Neuronal stem cell (in vitro differentiated cells): ENCODE data around the gene AASDH.

Experiments
- DNase-seq: peaks from one replicate; pipeline ENCODE4 v3.0.0-alpha.2; 2013; ENCODE audit warnings: low spot score
- H2AFZ ChIP-seq: one replicate; pipeline ENCODE4 v1.6.1; 2013; ENCODE audit warnings: mild to moderate bottlenecking, low read length, inconsistent platforms
- H2AK5ac ChIP-seq: 2 replicates; pipeline ENCODE4 v1.6.1; 2013; ENCODE audit warnings: low read depth, mild to moderate bottlenecking, inconsistent platforms, low read length, moderate library complexity, mixed read lengths
- H2BK120ac ChIP-seq: 2 replicates; pipeline ENCODE4 v1.6.1; 2013; ENCODE audit warnings: low read depth, mild to moderate bottlenecking, inconsistent platforms, low read length, moderate library complexity, mixed read lengths
- H2BK12ac ChIP-seq: one replicate; pipeline ENCODE4 v1.6.1; 2013; ENCODE audit warnings: low read length, inconsistent platforms
- H2BK15ac ChIP-seq: 2 replicates; pipeline ENCODE4 v1.6.1; 2013; ENCODE audit warnings: mild to moderate bottlenecking, low read length, inconsistent platforms, mixed read lengths
- H2BK5ac ChIP-seq: one replicate; pipeline ENCODE4 v1.6.1; 2013; ENCODE audit warnings: inconsistent platforms, mild to moderate bottlenecking, low read length, moderate library complexity
- H3K14ac ChIP-seq: one replicate; pipeline ENCODE4 v1.6.1; 2013; ENCODE audit warnings: low read length, inconsistent platforms
- H3K18ac ChIP-seq: 2 replicates; pipeline ENCODE4 v1.6.1; 2013; ENCODE audit warnings: low read length, inconsistent platforms
- H3K23ac ChIP-seq: 2 replicates; pipeline ENCODE4 v1.6.1; 2013; ENCODE audit warnings: low read depth, mild to moderate bottlenecking, mixed read lengths, low read length, inconsistent platforms; ENCODE audit not compliant: poor library complexity
- H3K27ac ChIP-seq: replicated peaks from 3 replicates; pipeline ENCODE4 v1.5.1; 2013; ENCODE audit warnings: low read length, inconsistent platforms
- H3K27me3 ChIP-seq, 3 experiments: 2 replicates each; pipeline ENCODE4 v1.6.1; 2013; ENCODE audit warnings: low read length in 3 of 3, mild to moderate bottlenecking in 2 of 3, inconsistent platforms in 1 of 3, low read depth in 1 of 3, mixed read lengths in 1 of 3, moderate library complexity in 1 of 3; ENCODE audit not compliant: control insufficient read depth in 3 of 3, insufficient read depth in 3 of 3
- H3K36me3 ChIP-seq, 2 donors: replicated peaks in 1 of 2; 2 replicates each; pipeline ENCODE4 v1.6.1; 2013; ENCODE audit warnings: low read length in 2 of 2; ENCODE audit not compliant: control insufficient read depth in 2 of 2, insufficient read depth in 2 of 2
- H3K4ac ChIP-seq: 2 replicates; pipeline ENCODE4 v1.6.1; 2013; ENCODE audit warnings: inconsistent platforms, mild to moderate bottlenecking, low read length, moderate library complexity
- H3K4me1 ChIP-seq, 2 donors: 1 replicate in 1 of 2; 2 replicates in 1 of 2; pipeline ENCODE4 v1.6.1; 2013; ENCODE audit warnings: low read length in 2 of 2, low read depth in 1 of 2; ENCODE audit not compliant: control insufficient read depth in 2 of 2, insufficient read depth in 1 of 2
- H3K4me2 ChIP-seq: one replicate; pipeline ENCODE4 v1.6.1; 2013; ENCODE audit warnings: mild to moderate bottlenecking, low read length, inconsistent platforms; ENCODE audit not compliant: insufficient read depth, poor library complexity, severe bottlenecking
- H3K4me3 ChIP-seq, 2 donors: 2 replicates each; pipeline ENCODE4 v1.5.1; 2013; ENCODE audit warnings: low read length in 2 of 2, mild to moderate bottlenecking in 2 of 2, inconsistent platforms in 1 of 2, moderate library complexity in 1 of 2
- H3K79me1 ChIP-seq: one replicate; pipeline ENCODE4 v1.6.1; 2013; ENCODE audit warnings: low read depth, mild to moderate bottlenecking, inconsistent platforms, low read length, moderate library complexity
- H3K9ac ChIP-seq: one replicate; pipeline ENCODE4 v1.6.1; 2013; ENCODE audit warnings: mild to moderate bottlenecking, low read depth, low read length, inconsistent platforms; ENCODE audit not compliant: poor library complexity
- H3K9me3 ChIP-seq, 2 donors: replicated peaks in 1 of 2; 2 replicates each; pipeline versions ENCODE3 to v1.6.1; 2013; ENCODE audit warnings: low read length in 2 of 2, mild to moderate bottlenecking in 2 of 2, inconsistent platforms in 1 of 2, low read depth in 1 of 2, mixed read lengths in 1 of 2, moderate library complexity in 1 of 2; ENCODE audit not compliant: control insufficient read depth in 2 of 2, insufficient read depth in 1 of 2
- H4K8ac ChIP-seq: one replicate; pipeline ENCODE4 v1.6.1; 2013; ENCODE audit warnings: low read depth, mild to moderate bottlenecking, inconsistent platforms, low read length, moderate library complexity
- H4K91ac ChIP-seq: one replicate; pipeline ENCODE4 v1.6.1; 2013; ENCODE audit warnings: low read length, low read depth, mild to moderate bottlenecking, inconsistent platforms; ENCODE audit not compliant: poor library complexity
- WGBS, 2 donors: extraction: QIAGEN DNeasy Blood & Tissue Kit; methylation state at CpG; one replicate each; pipeline ENCODE4 v1.1.7; 2013; ENCODE audit warnings: missing lambda C conversion rate in 2 of 2, mixed read lengths in 1 of 2; ENCODE audit not compliant: insufficient read length in 2 of 2, insufficient replicate concordance in 1 of 2; ENCODE audit errors: extremely low coverage in 2 of 2; 5-methylcytosine and 5-hydroxymethylcytosine counted together

AASDH gene

GRCh38 chr4:56315543-56315942, 71.7 kb downstream of the AASDH start:
- WGBS, 2 donors: no CpG with 5 or more reads among the region's 24 CpGs

GRCh38 chr4:56315041-56315440, 72.2 kb downstream of the AASDH start:
- H3K18ac ChIP-seq: no peak overlapping the region
- no peak overlapping the region for H2BK12ac ChIP-seq
- H3K27me3 ChIP-seq: no peaks in the 10 kb centered on the region
- no peaks in the 10 kb centered on the region for H3K79me1 ChIP-seq
- H2BK5ac ChIP-seq: no peak overlapping the region
- no peak overlapping the region for H2BK15ac ChIP-seq
- no peak overlapping the region for H3K4me2 ChIP-seq
- no peak overlapping the region for H4K8ac ChIP-seq
- no peak overlapping the region for H3K4me3 ChIP-seq
- WGBS, 2 donors: no CpG with 5 or more reads among the region's 29 CpGs
- H3K27ac ChIP-seq: no peak overlapping the region
- H3K14ac ChIP-seq: no peak overlapping the region
- H3K9me3 ChIP-seq: peaks cover 0 to 4% of the 10 kb centered on the region in 2 donors
- no peak overlapping the region for H4K91ac ChIP-seq
- H2AFZ ChIP-seq: no peak overlapping the region
- H3K4ac ChIP-seq: no peak overlapping the region
- peak overlapping the region; percentile 38 for H3K23ac ChIP-seq
- peaks cover 33 to 86% of the 10 kb centered on the region in 2 donors for H3K36me3 ChIP-seq
- H3K9ac ChIP-seq: no peak overlapping the region
- no peaks in the 10 kb centered on the region for H3K4me1 ChIP-seq
- no peak for DNase-seq
- H2AK5ac ChIP-seq: no peak overlapping the region
- no peak overlapping the region for H2BK120ac ChIP-seq

More at GRCh38 chr4:56315543-56315942, 71.7 kb downstream of the AASDH start:
- H3K79me1 ChIP-seq: no peaks in the 10 kb centered on the region
- H3K4ac ChIP-seq: no peak overlapping the region
- peaks cover 28 to 83% of the 10 kb centered on the region in 2 donors for H3K36me3 ChIP-seq
- H3K14ac ChIP-seq: no peak overlapping the region
- H3K4me1 ChIP-seq: no peaks in the 10 kb centered on the region
- H2BK15ac ChIP-seq: no peak overlapping the region
- H3K9ac ChIP-seq: no peak overlapping the region
- H3K23ac ChIP-seq: no peak overlapping the region
- H3K18ac ChIP-seq: no peak overlapping the region
- no peak for DNase-seq
- H2BK120ac ChIP-seq: no peak overlapping the region
- no peaks in the 10 kb centered on the region for H3K27me3 ChIP-seq
- H2BK5ac ChIP-seq: no peak overlapping the region
- H2AFZ ChIP-seq: no peak overlapping the region
- H2AK5ac ChIP-seq: no peak overlapping the region
- peaks cover 0 to 4% of the 10 kb centered on the region in 2 donors for H3K9me3 ChIP-seq
- H3K4me2 ChIP-seq: no peak overlapping the region
- no peak overlapping the region for H4K8ac ChIP-seq
- H3K27ac ChIP-seq: no peak overlapping the region
- no peak overlapping the region for H2BK12ac ChIP-seq
- no peak overlapping the region for H3K4me3 ChIP-seq
- H4K91ac ChIP-seq: no peak overlapping the region

GRCh38 chr4:56314207-56314915, 72.9 kb downstream of the AASDH start:
- Histone ChIP-seq H3K4me2 (no peak overlapping the region), H3K36me3 (peaks cover 33 to 84% of the 10 kb centered on the region in 2 donors), H4K8ac (no peak overlapping the region), H3K4me1 (no peaks in the 10 kb centered on the region), H2BK5ac (no peak overlapping the region), H3K9me3 (peaks cover 0 to 4% of the 10 kb centered on the region in 2 donors), H3K4me3 (no peak overlapping the region), H2AFZ (no peak overlapping the region), H3K9ac (no peak overlapping the region), H3K27me3 (no peaks in the 10 kb centered on the region), H2BK120ac (no peak overlapping the region), H3K27ac (no peak overlapping the region), H2BK12ac (no peak overlapping the region), H2BK15ac (no peak overlapping the region), H2AK5ac (no peak overlapping the region), H3K79me1 (no peaks in the 10 kb centered on the region), H3K14ac (no peak overlapping the region), H3K18ac (no peak overlapping the region), H3K4ac (no peak overlapping the region), H3K23ac (peak overlapping the region; percentile 6), H4K91ac (no peak overlapping the region)
- WGBS, 2 donors: no CpG with 5 or more reads among the region's 50 CpGs
- no peak for DNase-seq

- no peak overlapping the region for H3K4me3 ChIP-seq
- no peak for DNase-seq
- H3K23ac ChIP-seq: no peak overlapping the region
- no peaks in the 10 kb centered on the region for H3K79me1 ChIP-seq
- H2BK120ac ChIP-seq: no peak overlapping the region
- WGBS, 2 donors: no CpG with 5 or more reads among the region's 12 CpGs
- H3K4me2 ChIP-seq: no peak overlapping the region
- H3K4ac ChIP-seq: no peak overlapping the region
- no peak overlapping the region for H2AK5ac ChIP-seq
- no peak overlapping the region for H3K14ac ChIP-seq
- H3K36me3 ChIP-seq: peaks cover 35 to 86% of the 10 kb centered on the region in 2 donors
- no peak overlapping the region for H3K9ac ChIP-seq
- no peaks in the 10 kb centered on the region for H3K27me3 ChIP-seq
- H2BK12ac ChIP-seq: no peak overlapping the region
- H2BK15ac ChIP-seq: no peak overlapping the region
- H3K9me3 ChIP-seq: peaks cover 0 to 4% of the 10 kb centered on the region in 2 donors
- H2AFZ ChIP-seq: no peak overlapping the region
- no peak overlapping the region for H4K91ac ChIP-seq
- H3K4me1 ChIP-seq: no peaks in the 10 kb centered on the region
- no peak overlapping the region for H3K27ac ChIP-seq
- no peak overlapping the region for H3K18ac ChIP-seq
- H2BK5ac ChIP-seq: no peak overlapping the region
- no peak overlapping the region for H4K8ac ChIP-seq
Observed at GRCh38 chr4:56313132-56313531, 74.2 kb downstream of the AASDH start.
